Myocyte (in vitro differentiated cells): ENCODE measurements around the gene MUCL3. TPM values are rescaled to one million over a fixed set of nuclear protein-coding genes. Genes with fewer than 3 reads are reported as not detected.
"Not testable (repeated sequence)": the region's sequence is repeated elsewhere in the genome, so short reads cannot be mapped to it uniquely, and the experiment has no call there.

Source experiments
- DNase-seq: peaks from one replicate; pipeline ENCODE4 v3.0.0-alpha.2; 2012; ENCODE audit warnings: low read depth
- total RNA-seq: library from RNA; depleted of rRNA; stranded (reverse); fragments of >200 nt; gene quantifications from 2 replicates; pipeline ENCODE4 v1.2.3, GENCODE V29; 2014

MUCL3 gene
- total RNA-seq, 1 donor from 2014 or later = not detected

- no peak for DNase-seq
These were observed 3.5 kb upstream of the MUCL3 start for GRCh38 chr6:30937265-30937664.

GRCh38 chr6:30938730-30939129, 2.0 kb upstream of the MUCL3 start:
- DNase-seq = no peak

GRCh38 chr6:30939473-30939872, 1.3 kb upstream of the MUCL3 start:
- DNase-seq = no peak

GRCh38 chr6:30942338-30943060, 1.7 kb downstream of the MUCL3 start:
- DNase-seq = peak; percentile 85

GRCh38 chr6:30944051-30944450, 3.3 kb downstream of the MUCL3 start:
- DNase-seq = no peak

GRCh38 chr6:30945281-30945680, 4.5 kb downstream of the MUCL3 start:
- DNase-seq = no peak

GRCh38 chr6:30947231-30947630, 6.5 kb downstream of the MUCL3 start:
- peak; percentile 74 for DNase-seq

GRCh38 chr6:30948811-30949210, 8.0 kb downstream of the MUCL3 start:
- no peak for DNase-seq

- DNase-seq = no peak
These were observed 11.2 kb downstream of the MUCL3 start for GRCh38 chr6:30951907-30952469.

DNA sequence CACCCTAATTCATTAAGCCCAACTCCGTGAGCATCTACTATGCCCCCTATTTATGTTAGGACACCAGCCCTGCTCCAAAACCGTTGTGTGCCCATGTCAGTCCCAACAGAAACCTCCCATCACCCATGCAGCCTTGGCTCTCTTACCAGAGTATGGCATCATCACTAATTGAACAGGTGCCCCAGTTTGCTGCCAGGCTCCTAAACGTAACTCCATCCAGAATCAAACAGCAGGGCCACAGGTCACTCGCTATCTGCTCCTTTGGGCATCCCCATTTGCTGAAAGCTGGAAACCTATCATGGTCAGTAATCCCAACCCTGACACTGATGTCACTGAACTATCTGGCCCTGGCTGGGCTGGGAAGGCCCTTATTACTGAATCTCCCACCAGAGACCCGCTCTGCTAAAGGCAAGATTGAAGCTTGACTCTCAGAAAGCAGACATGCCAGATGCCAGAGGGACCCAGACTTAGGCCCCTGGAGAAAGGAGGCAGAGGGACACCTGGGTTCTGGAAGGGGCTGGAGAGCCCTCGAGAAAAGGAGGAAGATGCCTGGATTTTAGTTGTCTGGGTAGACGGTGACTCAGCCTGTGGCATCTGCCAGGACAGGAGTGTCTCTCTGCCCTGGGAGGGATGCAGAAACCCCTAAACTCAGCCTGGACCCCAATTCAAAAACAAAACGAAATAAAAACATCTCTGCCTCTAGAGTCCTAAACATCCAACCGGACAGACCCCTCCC, 14.0 kb downstream of the MUCL3 start:
- DNase-seq = peak; percentile 15

- no peak for DNase-seq
These were observed 14.7 kb downstream of the MUCL3 start for GRCh38 chr6:30955367-30956042.

DNA sequence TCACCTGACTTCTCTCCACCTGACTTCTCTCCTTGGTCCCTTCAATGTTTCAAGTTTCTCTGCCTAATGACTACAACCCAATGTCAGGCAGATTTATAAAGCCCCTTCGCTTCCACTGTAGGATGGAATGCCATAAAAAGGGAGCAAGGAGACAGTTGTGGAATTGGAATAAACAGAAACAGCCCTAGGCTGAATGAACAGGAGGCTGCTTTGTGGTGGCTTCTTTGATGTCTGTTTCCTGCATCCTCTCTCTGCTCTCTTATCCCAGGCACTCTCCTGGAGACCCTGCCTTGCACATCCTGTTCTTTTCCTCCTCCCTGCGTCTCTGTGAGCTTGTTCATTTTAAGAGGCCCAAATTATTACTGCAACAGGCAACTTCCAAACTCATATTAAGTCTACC, 16.9 kb downstream of the MUCL3 start:
- no peak for DNase-seq

- peak; percentile 13 for DNase-seq
These were observed 20.3 kb downstream of the MUCL3 start for GRCh38 chr6:30960907-30961673.

- DNase-seq = no peak
These were observed 21.9 kb downstream of the MUCL3 start for GRCh38 chr6:30962716-30963115.

DNA sequence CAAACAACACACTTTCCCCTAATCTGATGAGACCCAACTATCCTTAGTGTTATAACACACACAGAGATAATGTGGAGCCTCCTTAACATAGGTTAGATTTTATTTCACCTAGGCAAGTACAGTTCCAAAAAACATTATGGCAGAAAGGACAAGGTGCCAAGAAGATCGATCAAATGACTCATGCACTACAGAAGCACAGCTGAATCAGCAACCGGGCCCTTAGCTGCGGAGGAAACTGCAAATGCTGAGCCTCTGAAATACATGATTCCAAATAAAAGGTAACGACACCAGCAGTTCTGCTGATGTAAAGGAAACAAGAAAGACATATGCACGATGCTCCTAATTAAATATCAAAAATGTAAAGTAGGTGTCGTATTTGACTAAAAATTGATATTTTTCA, 22.9 kb downstream of the MUCL3 start:
- peak; percentile 9 for DNase-seq

DNA sequence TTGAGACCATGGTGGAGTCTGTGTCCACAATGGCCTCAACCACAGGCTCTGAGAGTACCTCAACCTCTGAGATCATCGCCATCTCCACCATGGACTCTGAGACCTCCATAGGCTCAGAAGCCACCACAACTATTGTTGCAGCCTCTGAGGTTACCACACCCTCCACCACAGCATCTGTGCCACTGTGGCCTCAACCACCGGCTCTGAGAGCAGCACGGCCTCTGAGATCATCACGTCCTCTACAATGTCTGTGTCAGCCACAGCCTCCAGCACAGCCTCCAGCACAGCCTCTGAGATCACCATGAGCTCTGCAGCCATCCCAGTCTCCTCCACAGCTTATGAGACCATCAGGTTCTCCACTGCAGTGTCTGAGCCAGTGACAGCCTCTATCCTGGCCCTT, 23.3 kb downstream of the MUCL3 start:
- peak; percentile 89 for DNase-seq

- DNase-seq = peak; percentile 54
These were observed 24.4 kb downstream of the MUCL3 start for GRCh38 chr6:30965140-30965601.

GRCh38 chr6:30966154-30966553, 25.4 kb downstream of the MUCL3 start:
- no peak for DNase-seq

- DNase-seq = not testable (repeated sequence)
These were observed 28.4 kb downstream of the MUCL3 start for GRCh38 chr6:30969171-30969570.

GRCh38 chr6:30970946-30971345, 30.2 kb downstream of the MUCL3 start:
- DNase-seq = no peak

GRCh38 chr6:30972816-30973215, 32.0 kb downstream of the MUCL3 start:
- no peak for DNase-seq
